ENCODE measurements around the gene STKLD1. TPM values are rescaled to one million over a fixed set of nuclear protein-coding genes. Genes with fewer than 3 reads are reported as not detected.

The STKLD1 gene
- total and polyA plus RNA-seq, 9 of the 15 experiments (the other 6 are each of a cell fraction or from before 2014, with no cell fraction given): 0.10 to 0.65 (median 0.33) TPM; not detected in 2

GRCh38 chr9:133375116-133375723 lies 946 bp upstream of the STKLD1 start (continued):
- no peak for TF ChIP-seq ZNF592 (IDR thresholded peaks at IDR 0.05)
- no peak for TF ChIP-seq TGIF2 (CRISPR knock-in tag; IDR thresholded peaks at IDR 0.05)
- TF ChIP-seq, protein P1, sequence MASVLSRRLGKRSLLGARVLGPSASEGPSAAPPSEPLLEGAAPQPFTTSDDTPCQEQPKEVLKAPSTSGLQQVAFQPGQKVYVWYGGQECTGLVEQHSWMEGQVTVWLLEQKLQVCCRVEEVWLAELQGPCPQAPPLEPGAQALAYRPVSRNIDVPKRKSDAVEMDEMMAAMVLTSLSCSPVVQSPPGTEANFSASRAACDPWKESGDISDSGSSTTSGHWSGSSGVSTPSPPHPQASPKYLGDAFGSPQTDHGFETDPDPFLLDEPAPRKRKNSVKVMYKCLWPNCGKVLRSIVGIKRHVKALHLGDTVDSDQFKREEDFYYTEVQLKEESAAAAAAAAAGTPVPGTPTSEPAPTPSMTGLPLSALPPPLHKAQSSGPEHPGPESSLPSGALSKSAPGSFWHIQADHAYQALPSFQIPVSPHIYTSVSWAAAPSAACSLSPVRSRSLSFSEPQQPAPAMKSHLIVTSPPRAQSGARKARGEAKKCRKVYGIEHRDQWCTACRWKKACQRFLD (CRISPR knock-in tag; IDR thresholded peaks at IDR 0.05): no peak
- TF ChIP-seq TRIM28 (IDR thresholded peaks at IDR 0.05): no peak
- TF ChIP-seq KLF16 (IDR thresholded peaks at IDR 0.05): no peak
- TF ChIP-seq ILF3 (IDR thresholded peaks at IDR 0.05; ENCODE audit: borderline replicate concordance): no peak
- TF ChIP-seq HDAC3 (IDR thresholded peaks at IDR 0.05; ENCODE audit: borderline replicate concordance, partially characterized antibody): no peak
- no peak for TF ChIP-seq ZEB2 (IDR thresholded peaks at IDR 0.05)
- TF ChIP-seq MYNN (IDR thresholded peaks at IDR 0.05): no peak
- TF ChIP-seq MYNN (CRISPR knock-in tag; IDR thresholded peaks at IDR 0.05): no peak
- TF ChIP-seq, protein P2, sequence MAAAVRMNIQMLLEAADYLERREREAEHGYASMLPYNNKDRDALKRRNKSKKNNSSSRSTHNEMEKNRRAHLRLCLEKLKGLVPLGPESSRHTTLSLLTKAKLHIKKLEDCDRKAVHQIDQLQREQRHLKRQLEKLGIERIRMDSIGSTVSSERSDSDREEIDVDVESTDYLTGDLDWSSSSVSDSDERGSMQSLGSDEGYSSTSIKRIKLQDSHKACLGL (CRISPR knock-in tag; IDR thresholded peaks at IDR 0.05; ENCODE audit: borderline replicate concordance, poor library complexity, severe bottlenecking): no peak
- no peak for TF ChIP-seq HMG20A (CRISPR knock-in tag; conservative IDR thresholded peaks at IDR 0.05)
- no peak for TF ChIP-seq PML (IDR thresholded peaks at IDR 0.05; ENCODE audit: low read length)
- no peak for TF ChIP-seq BACH1 (tag; IDR thresholded peaks at IDR 0.05)
- TF ChIP-seq, protein P3, sequence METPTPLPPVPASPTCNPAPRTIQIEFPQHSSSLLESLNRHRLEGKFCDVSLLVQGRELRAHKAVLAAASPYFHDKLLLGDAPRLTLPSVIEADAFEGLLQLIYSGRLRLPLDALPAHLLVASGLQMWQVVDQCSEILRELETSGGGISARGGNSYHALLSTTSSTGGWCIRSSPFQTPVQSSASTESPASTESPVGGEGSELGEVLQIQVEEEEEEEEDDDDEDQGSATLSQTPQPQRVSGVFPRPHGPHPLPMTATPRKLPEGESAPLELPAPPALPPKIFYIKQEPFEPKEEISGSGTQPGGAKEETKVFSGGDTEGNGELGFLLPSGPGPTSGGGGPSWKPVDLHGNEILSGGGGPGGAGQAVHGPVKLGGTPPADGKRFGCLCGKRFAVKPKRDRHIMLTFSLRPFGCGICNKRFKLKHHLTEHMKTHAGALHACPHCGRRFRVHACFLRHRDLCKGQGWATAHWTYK (CRISPR knock-in tag; IDR thresholded peaks at IDR 0.05): no peak
- TF ChIP-seq ASH1L (IDR thresholded peaks at IDR 0.05; ENCODE audit: borderline replicate concordance, low read depth, partially characterized antibody): no peak
- no peak for TF ChIP-seq CBFB (CRISPR knock-in tag; IDR thresholded peaks at IDR 0.05)
- TF ChIP-seq NCOA4 (IDR thresholded peaks at IDR 0.05; ENCODE audit: partially characterized antibody): no peak
- no peak for TF ChIP-seq ZNF764 (CRISPR knock-in tag; IDR thresholded peaks at IDR 0.05; ENCODE audit: low read depth)
- no peak for TF ChIP-seq NBN (IDR thresholded peaks at IDR 0.05; ENCODE audit: low read depth)
- TF ChIP-seq, protein P4, sequence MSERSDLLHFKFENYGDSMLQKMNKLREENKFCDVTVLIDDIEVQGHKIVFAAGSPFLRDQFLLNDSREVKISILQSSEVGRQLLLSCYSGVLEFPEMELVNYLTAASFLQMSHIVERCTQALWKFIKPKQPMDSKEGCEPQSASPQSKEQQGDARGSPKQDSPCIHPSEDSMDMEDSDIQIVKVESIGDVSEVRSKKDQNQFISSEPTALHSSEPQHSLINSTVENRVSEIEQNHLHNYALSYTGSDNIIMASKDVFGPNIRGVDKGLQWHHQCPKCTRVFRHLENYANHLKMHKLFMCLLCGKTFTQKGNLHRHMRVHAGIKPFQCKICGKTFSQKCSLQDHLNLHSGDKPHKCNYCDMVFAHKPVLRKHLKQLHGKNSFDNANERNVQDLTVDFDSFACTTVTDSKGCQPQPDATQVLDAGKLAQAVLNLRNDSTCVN (CRISPR knock-in tag; IDR thresholded peaks at IDR 0.05): no peak

Measured in K562 (cell line).